ENCODE measurements around the gene FCMR.
"Not testable (repeated sequence)": the region's sequence is repeated elsewhere in the genome, so short reads cannot be mapped to it uniquely, and the experiment has no call there.

Gene FCMR

DNA sequence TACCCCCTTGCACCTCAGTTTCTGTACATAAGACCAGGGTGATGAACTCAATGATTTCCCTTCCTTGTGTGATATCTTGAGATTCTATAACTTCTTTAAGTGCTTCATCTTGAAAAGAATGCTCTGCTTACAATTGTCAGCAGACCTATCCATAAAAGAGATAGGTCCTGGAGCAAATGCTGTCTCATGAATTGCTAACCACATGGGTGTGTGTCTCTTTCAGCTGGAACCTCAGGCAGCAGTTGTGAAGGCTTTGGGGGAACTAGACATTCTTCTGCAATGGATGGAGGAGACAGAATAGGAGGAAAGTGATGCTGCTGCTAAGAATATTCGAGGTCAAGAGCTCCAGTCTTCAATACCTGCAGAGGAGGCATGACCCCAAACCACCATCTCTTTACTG lies 53.5 kb downstream of the FCMR start:
- no peak for DNase-seq

- no peak for DNase-seq
Measured at GRCh38 chr1:206867716-206868115, 54.0 kb downstream of the FCMR start.

GRCh38 chr1:206867239-206867638 lies 54.5 kb downstream of the FCMR start:
- no peak for DNase-seq

- DNase-seq = no peak
Measured at GRCh38 chr1:206866062-206866461, 55.7 kb downstream of the FCMR start.

- DNase-seq = peak; percentile 85
Measured at GRCh38 chr1:206864939-206865671, 56.6 kb downstream of the FCMR start, which contains the start of gene IL20. Gene IL20, plus strand, starts transcription at chr1:206865623. Its CDS starts 230 bp downstream, at chr1:206865853.

DNA sequence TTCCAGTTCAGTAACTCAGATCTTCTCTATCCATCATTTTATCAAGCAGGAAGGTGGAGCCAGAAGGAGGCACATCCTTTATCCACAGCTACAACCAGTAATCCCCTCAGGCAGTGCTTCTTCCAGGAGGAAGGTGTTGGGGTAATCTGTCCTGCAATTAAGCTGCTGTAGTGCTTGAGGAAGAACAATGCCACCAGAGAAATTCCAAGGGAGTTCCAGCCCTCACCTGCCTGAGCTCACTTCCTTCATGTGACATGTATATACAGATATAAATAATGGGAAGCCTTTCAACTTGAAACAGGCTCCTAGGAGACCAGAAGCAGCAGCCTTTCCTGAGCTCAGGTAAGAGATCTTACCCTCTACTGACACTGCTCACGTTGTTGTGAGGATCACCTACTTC lies 58.5 kb downstream of the FCMR start:
- no peak for DNase-seq

GRCh38 chr1:206860165-206860564 lies 61.6 kb downstream of the FCMR start:
- DNase-seq = no peak

GRCh38 chr1:206859082-206859521 lies 62.6 kb downstream of the FCMR start:
- no peak for DNase-seq

- peak; percentile 55 for DNase-seq
Measured at GRCh38 chr1:206856674-206857464, 64.9 kb downstream of the FCMR start.

GRCh38 chr1:206855859-206856258 lies 65.9 kb downstream of the FCMR start:
- DNase-seq = no peak

GRCh38 chr1:206854401-206855129 lies 67.2 kb downstream of the FCMR start:
- no peak for DNase-seq

GRCh38 chr1:206853696-206854095 lies 68.0 kb downstream of the FCMR start:
- not testable (repeated sequence) for DNase-seq
